RWPE1 (cell line): Measurements from ENCODE around the gene ITGA2B.
A peak's percentile ranks its signal among the peaks of the same experiment; 100 is the strongest.

Experiments
- CTCF ChIA-PET: fragments of 350-600 bp; sonication (Branson Sonifier 250); formaldehyde crosslinking; extraction: SDS; loops from one replicate; lab custom pipeline; 2021; lab: Yijun Ruan, JAX
- POLR2A ChIA-PET: fragments of 400-600 bp; formaldehyde crosslinking; extraction: SDS; loops from one replicate; lab custom pipeline; 2020; ENCODE audit warnings: antibody characterized with exemption; ENCODE audit not compliant: low non-redundant PET; lab: Yijun Ruan, JAX
- DNase-seq: peaks from one replicate; pipeline ENCODE4 v3.0.0; 2012; ENCODE audit warnings: low spot score
- H3K27ac ChIP-seq: fragments of 450-650 bp; 2 replicates; pipeline ENCODE4 v1.5.1; 2017
- TF ChIP-seq, protein P1 (sequence below): fragments of 450-650 bp; conservative IDR thresholded peaks from 2 replicates; pipeline ENCODE4 v1.5.1; 2017; ENCODE audit warnings: low read depth, mild to moderate bottlenecking

The ITGA2B gene

DNA sequence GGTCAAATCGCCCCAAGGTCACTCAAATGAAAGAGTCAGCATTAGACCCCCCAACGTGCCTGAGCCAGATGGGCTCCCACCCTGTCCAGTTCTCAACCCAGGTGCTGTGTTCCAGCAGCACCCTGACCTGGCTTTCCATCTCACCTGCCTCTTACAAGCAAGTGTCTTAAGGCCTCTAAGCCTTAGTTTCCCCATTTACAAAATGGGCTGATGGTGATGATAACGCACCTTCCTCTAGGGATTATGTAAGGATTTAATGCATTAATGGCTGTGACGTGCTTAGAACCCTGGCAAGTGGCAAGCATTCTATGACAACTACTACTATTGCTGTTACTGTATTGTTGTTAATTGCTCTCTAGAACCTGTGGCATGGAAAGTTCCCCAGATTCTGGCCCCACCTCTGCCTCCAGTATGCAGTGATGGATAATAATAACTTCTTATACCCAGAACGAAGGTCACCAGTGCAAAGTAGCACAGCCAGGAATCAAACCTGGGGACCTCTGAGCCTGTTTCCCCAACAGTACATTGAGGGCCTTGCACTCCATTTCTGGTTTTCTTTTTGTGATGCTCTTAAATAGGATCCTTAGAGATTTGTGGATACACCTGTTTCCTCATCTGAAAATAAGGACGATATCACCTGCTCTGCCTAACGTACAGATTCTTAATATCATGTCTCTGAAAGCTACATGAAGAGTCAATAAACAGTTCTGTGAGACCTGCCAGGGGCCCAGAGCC is 61.6 kb downstream of the ITGA2B start:
- TF ChIP-seq, protein P1, sequence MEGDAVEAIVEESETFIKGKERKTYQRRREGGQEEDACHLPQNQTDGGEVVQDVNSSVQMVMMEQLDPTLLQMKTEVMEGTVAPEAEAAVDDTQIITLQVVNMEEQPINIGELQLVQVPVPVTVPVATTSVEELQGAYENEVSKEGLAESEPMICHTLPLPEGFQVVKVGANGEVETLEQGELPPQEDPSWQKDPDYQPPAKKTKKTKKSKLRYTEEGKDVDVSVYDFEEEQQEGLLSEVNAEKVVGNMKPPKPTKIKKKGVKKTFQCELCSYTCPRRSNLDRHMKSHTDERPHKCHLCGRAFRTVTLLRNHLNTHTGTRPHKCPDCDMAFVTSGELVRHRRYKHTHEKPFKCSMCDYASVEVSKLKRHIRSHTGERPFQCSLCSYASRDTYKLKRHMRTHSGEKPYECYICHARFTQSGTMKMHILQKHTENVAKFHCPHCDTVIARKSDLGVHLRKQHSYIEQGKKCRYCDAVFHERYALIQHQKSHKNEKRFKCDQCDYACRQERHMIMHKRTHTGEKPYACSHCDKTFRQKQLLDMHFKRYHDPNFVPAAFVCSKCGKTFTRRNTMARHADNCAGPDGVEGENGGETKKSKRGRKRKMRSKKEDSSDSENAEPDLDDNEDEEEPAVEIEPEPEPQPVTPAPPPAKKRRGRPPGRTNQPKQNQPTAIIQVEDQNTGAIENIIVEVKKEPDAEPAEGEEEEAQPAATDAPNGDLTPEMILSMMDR: no peak

GRCh38 chr17:44326861-44327444 is 62.5 kb downstream of the ITGA2B start:
- peak; percentile 94 for DNase-seq
- ChIA-PET CTCF (interaction anchor here (0.6 kb wide), 1 partner anchor 19 kb away, joined by 3 read pairs; no protein-coding TSS in a partner anchor), POLR2A (interaction anchor here (0.6 to 1.0 kb wide), 4 partner anchors 25 to 187 kb away, joined by 3 to 4 read pairs (median 3); no protein-coding TSS in a partner anchor)
- peak overlapping the region; percentile 99 for H3K27ac ChIP-seq
- TF ChIP-seq, protein P1: no peak

More for the DNA sequence above, 61.6 kb downstream of the ITGA2B start:
- CTCF ChIA-PET: interaction anchor here (0.5 kb wide), 1 partner anchor 174 kb away, joined by 4 read pairs; no protein-coding TSS in a partner anchor
- no peak for DNase-seq
- H3K27ac ChIP-seq: peak overlapping the region; percentile 99
- POLR2A ChIA-PET: interaction anchor here (0.6 to 0.7 kb wide), 2 partner anchors 15 to 18 kb away, joined by 3 read pairs; no protein-coding TSS in a partner anchor

DNA sequence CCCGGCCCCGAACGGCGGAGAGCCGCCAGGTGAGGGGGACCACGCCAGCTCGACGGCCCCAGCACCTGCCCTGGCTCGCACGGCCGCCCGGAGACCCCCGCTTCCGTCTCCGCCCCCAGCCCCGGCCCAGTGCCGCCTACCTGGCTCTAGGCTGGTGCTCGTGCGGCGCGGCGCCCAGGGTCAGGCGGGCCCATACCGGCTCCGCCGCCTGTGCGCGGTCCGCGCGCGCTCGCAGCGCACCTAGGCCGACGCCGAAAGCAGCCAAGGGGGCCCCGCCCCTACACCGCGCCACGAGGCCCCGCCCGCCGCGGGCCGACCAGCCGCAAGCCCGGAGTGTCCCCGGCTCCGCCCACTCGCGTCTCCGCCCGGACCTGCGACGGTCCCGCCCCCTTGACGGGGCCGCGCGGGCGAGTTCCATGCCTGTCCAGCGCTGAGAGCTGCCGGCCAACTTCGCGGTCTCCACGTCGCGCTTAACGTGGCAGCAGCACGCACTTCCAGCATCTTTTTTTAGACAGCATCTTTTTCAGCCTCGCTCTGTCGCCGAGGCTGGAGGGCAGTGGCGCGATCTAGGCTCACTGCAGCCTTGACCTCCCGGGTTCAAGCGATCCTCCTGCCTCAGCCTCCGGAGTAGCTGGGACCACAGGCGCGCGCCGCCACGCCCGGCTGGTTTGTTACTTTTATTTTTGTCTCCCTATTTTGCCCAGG is 64.7 kb downstream of the ITGA2B start, which contains the start of gene SLC25A39:
Gene SLC25A39, minus strand, starts transcription at position 253 of the 705 bp plus-strand sequence. CDS start 1,261 bp downstream, outside the sequence.
- DNase-seq: peak; percentile 88
- H3K27ac ChIP-seq: peak within 1 kb of the TSS; percentile 99
- TF ChIP-seq, protein P1: no peak
- ChIA-PET CTCF (interaction anchor here (0.6 to 1.0 kb wide), 3 partner anchors 26 to 106 kb away, joined by 3 to 5 read pairs (median 3); no protein-coding TSS in a partner anchor), POLR2A (interaction anchor here (0.5 to 1.0 kb wide), 4 partner anchors 100 to 138 kb away, joined by 3 to 4 read pairs (median 4); partner anchors contain the start of gene TMUB2)

GRCh38 chr17:44324092-44324570 is 65.3 kb downstream of the ITGA2B start:
- POLR2A ChIA-PET: no interaction called here
- TF ChIP-seq, protein P1: no peak
- no peak for DNase-seq
- CTCF ChIA-PET: interaction anchor here (1.0 kb wide), 2 partner anchors 27 to 105 kb away, joined by 3 to 5 read pairs; no protein-coding TSS in a partner anchor
- peak overlapping the region; percentile 99 for H3K27ac ChIP-seq

- TF ChIP-seq, protein P1: no peak
- no peak for DNase-seq
- ChIA-PET CTCF (interaction anchor here (1.0 kb wide), 1 partner anchor 27 kb away, joined by 3 read pairs; no protein-coding TSS in a partner anchor), POLR2A (no interaction called here)
- H3K27ac ChIP-seq: peak overlapping the region; percentile 99
Observed at GRCh38 chr17:44323359-44324091, 65.9 kb downstream of the ITGA2B start.
